MM.1S (cell line): ENCODE data around the gene STRADB.

Experiments
- DNase-seq: peaks from one replicate; pipeline ENCODE4 v3.0.0-alpha.2; 2015
- H2AFZ ChIP-seq: fragments of 300-600 bp; sonication (generic); 2 replicates; pipeline ENCODE4 v1.6.0; 2016; ENCODE audit warnings: antibody characterized with exemption, low read length
- H3F3A ChIP-seq: fragments of 300-600 bp; sonication (generic); 2 replicates; pipeline ENCODE4 v1.6.1; 2016; ENCODE audit warnings: mild to moderate bottlenecking, antibody characterized with exemption, low read length, moderate library complexity, mixed read lengths; ENCODE audit not compliant: insufficient read depth
- H3K27ac ChIP-seq: fragments of 300-600 bp; sonication (generic); 2 replicates; pipeline ENCODE4 v1.5.1; 2016; ENCODE audit warnings: mild to moderate bottlenecking, low read length
- H3K27me3 ChIP-seq: fragments of 300-600 bp; sonication (generic); replicated peaks from 2 replicates; pipeline ENCODE4 v1.6.0; 2016; ENCODE audit warnings: low read length; ENCODE audit not compliant: insufficient read depth
- H3K36me3 ChIP-seq: fragments of 300-600 bp; sonication (generic); replicated peaks from 2 replicates; pipeline ENCODE4 v1.6.1; 2016; ENCODE audit warnings: mild to moderate bottlenecking, low read length, mixed read lengths; ENCODE audit not compliant: insufficient read depth
- H3K4me1 ChIP-seq: fragments of 300-600 bp; sonication (generic); 2 replicates; pipeline ENCODE4 v1.6.1; 2016; ENCODE audit warnings: low read length, mixed read lengths
- H3K4me2 ChIP-seq: fragments of 300-600 bp; sonication (generic); 2 replicates; pipeline ENCODE4 v1.6.0; 2016; ENCODE audit warnings: low read depth, low read length
- H3K4me3 ChIP-seq: fragments of 300-600 bp; sonication (generic); 2 replicates; pipeline ENCODE4 v1.5.1; 2016; ENCODE audit warnings: low read length, mixed read lengths
- H3K79me2 ChIP-seq: fragments of 300-600 bp; sonication (generic); 2 replicates; pipeline ENCODE4 v1.6.1; 2016; ENCODE audit warnings: mixed run types, low read length, mixed read lengths
- H3K9ac ChIP-seq: fragments of 300-600 bp; sonication (generic); 2 replicates; pipeline ENCODE4 v1.6.1; 2016; ENCODE audit warnings: low read length, mixed read lengths
- H3K9me2 ChIP-seq: fragments of 300-600 bp; sonication (generic); replicated peaks from 2 replicates; pipeline ENCODE4 v1.6.1; 2016; ENCODE audit warnings: mild to moderate bottlenecking, low read length, mixed read lengths; ENCODE audit not compliant: insufficient read depth
- H3K9me3 ChIP-seq: fragments of 300-600 bp; sonication (generic); replicated peaks from 2 replicates; pipeline ENCODE4 v1.6.1; 2016; ENCODE audit warnings: mild to moderate bottlenecking, low read length, mixed read lengths; ENCODE audit not compliant: insufficient read depth
- H4K20me1 ChIP-seq: fragments of 300-600 bp; sonication (generic); 2 replicates; pipeline ENCODE4 v1.6.1; 2016; ENCODE audit warnings: mild to moderate bottlenecking, low read length, moderate library complexity, mixed read lengths; ENCODE audit not compliant: insufficient read depth
- CTCF ChIP-seq: fragments of 300-600 bp; sonication (generic); IDR thresholded peaks from 2 replicates; pipeline ENCODE4 v1.5.1; 2016; ENCODE audit warnings: antibody characterized with exemption, low read length, mixed read lengths
- EZH2 ChIP-seq: fragments of 300-600 bp; sonication (generic); optimal IDR thresholded peaks from 2 replicates; pipeline ENCODE3; 2017; ENCODE audit warnings: low read depth, mild to moderate bottlenecking, antibody characterized with exemption, low read length, mixed read lengths
- EZH2phosphoT487 ChIP-seq: fragments of 300-600 bp; sonication (generic); IDR thresholded peaks from 2 replicates; pipeline ENCODE4 v1.6.1; 2018; ENCODE audit warnings: antibody characterized with exemption, low read length

The STRADB gene

DNA sequence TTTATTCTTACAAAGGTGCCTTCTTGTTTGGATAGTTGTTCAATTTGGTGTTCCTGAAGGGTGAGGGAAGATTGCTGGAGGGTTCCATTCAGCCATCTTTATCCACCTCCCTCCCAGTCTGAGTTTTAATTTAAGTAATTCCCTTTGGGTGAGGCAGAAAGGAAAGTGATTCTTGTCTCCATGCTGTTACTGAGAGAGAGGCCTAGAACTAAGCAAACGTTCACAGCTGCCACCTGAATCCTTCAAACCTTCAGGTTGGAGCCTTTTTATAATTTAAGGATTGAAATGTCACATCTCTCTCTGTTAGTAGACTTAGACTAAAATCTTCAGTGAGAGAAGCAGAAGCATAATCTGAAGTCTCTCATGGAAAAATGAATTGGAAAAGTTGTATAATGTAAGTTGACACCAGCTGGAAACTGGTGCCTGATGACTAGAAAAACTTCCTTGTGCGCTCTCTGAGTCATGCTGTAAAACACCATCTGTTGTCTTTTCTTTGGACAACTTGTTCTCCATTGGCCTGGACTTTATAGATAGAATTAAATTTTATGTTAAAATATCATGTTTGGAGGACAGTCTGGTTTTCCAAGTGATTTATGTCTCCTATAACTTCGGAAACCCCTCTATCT is 14.6 kb downstream of the STRADB start:
- DNase-seq: no peak
- no peak for TF ChIP-seq EZH2phosphoT487
- no peak for TF ChIP-seq EZH2
- TF ChIP-seq CTCF: no peak
- Histone ChIP-seq H4K20me1 (no peaks in the 10 kb centered on the region), H3K9me3 (no peaks in the 10 kb centered on the region), H3K27me3 (no peaks in the 10 kb centered on the region), H2AFZ (no peak overlapping the region), H3K4me2 (no peak overlapping the region), H3K4me3 (no peak overlapping the region), H3K27ac (no peak overlapping the region), H3K9ac (no peak overlapping the region), H3F3A (no peaks in the 10 kb centered on the region), H3K4me1 (no peaks in the 10 kb centered on the region), H3K9me2 (no peaks in the 10 kb centered on the region), H3K36me3 (no peaks in the 10 kb centered on the region), H3K79me2 (no peaks in the 10 kb centered on the region)

- Histone ChIP-seq H3K4me2 (no peak overlapping the region), H3K79me2 (no peaks in the 10 kb centered on the region), H3K9ac (no peak overlapping the region), H2AFZ (no peak overlapping the region), H3K36me3 (no peaks in the 10 kb centered on the region), H4K20me1 (no peaks in the 10 kb centered on the region), H3K4me3 (no peak overlapping the region), H3K9me3 (no peaks in the 10 kb centered on the region), H3K27ac (no peak overlapping the region), H3K27me3 (no peaks in the 10 kb centered on the region), H3K4me1 (no peaks in the 10 kb centered on the region), H3F3A (no peaks in the 10 kb centered on the region), H3K9me2 (no peaks in the 10 kb centered on the region)
- TF ChIP-seq EZH2 (no peak), CTCF (no peak)
- DNase-seq: no peak
Measured at GRCh38 chr2:201467666-201468065, 16.1 kb downstream of the STRADB start.

GRCh38 chr2:201470821-201471731 is 19.5 kb downstream of the STRADB start:
- H3K9ac ChIP-seq: no peak overlapping the region
- H2AFZ ChIP-seq: no peak overlapping the region
- H3K36me3 ChIP-seq: no peaks in the 10 kb centered on the region; the same call in 1 of the 2 replicates
- H4K20me1 ChIP-seq: no peaks in the 10 kb centered on the region
- TF ChIP-seq EZH2phosphoT487 (no peak), EZH2 (no peak), CTCF (no peak)
- no peak overlapping the region for H3K27ac ChIP-seq
- H3F3A ChIP-seq: no peaks in the 10 kb centered on the region
- H3K4me2 ChIP-seq: no peak overlapping the region
- no peaks in the 10 kb centered on the region for H3K9me2 ChIP-seq
- H3K9me3 ChIP-seq: no peaks in the 10 kb centered on the region
- no peaks in the 10 kb centered on the region for H3K79me2 ChIP-seq
- no peaks in the 10 kb centered on the region for H3K27me3 ChIP-seq
- no peak for DNase-seq
- H3K4me3 ChIP-seq: no peak overlapping the region
- H3K4me1 ChIP-seq: no peaks in the 10 kb centered on the region
